Keratinocyte (primary cell): Measurements from ENCODE around the gene TBC1D25. TPM values are rescaled to one million over a fixed set of nuclear protein-coding genes. Genes with fewer than 3 reads are reported as not detected.

Source experiments
- DNase-seq: peaks from one replicate; pipeline ENCODE4 v3.0.0-alpha.2; 2011; ENCODE audit warnings: low read depth, missing footprints, low spot score
- FAIRE-seq: peaks from 2 replicates; lab custom pipeline; 2011; peaks lifted over from hg19 to GRCh38; lab: Jason Lieb, UNC
- H2AFZ ChIP-seq: 2 replicates; pipeline ENCODE4 v1.6.0; 2012; ENCODE audit warnings: low read length, control low read depth, inconsistent platforms; ENCODE audit not compliant: control insufficient read depth
- H3K27ac ChIP-seq: 2 replicates; pipeline ENCODE4 v1.5.1; 2011; ENCODE audit warnings: low read length; ENCODE audit not compliant: control insufficient read depth, insufficient read depth
- H3K27me3 ChIP-seq: 3 replicates; pipeline ENCODE4 v1.6.0; 2011; ENCODE audit warnings: low read length; ENCODE audit not compliant: control insufficient read depth, insufficient read depth; ENCODE audit errors: extremely low read depth
- H3K36me3 ChIP-seq, 2 experiments: 2 replicates in 1 of 2; 3 replicates in 1 of 2; pipeline ENCODE4 v1.5.1; 2011; ENCODE audit warnings: low read length in 2 of 2, mild to moderate bottlenecking in 1 of 2; ENCODE audit not compliant: control insufficient read depth in 2 of 2, insufficient read depth in 2 of 2; ENCODE audit errors: extremely low read depth in 1 of 2
- H3K4me1 ChIP-seq: 3 replicates; pipeline ENCODE4 v1.5.1; 2011; ENCODE audit warnings: low read length; ENCODE audit not compliant: control insufficient read depth, insufficient read depth; ENCODE audit errors: extremely low read depth
- H3K4me2 ChIP-seq: 3 replicates; pipeline ENCODE4 v1.6.0; 2011; ENCODE audit warnings: low read depth, low read length; ENCODE audit not compliant: control insufficient read depth, insufficient read depth; ENCODE audit errors: extremely low read depth
- H3K4me3 ChIP-seq, 3 experiments: fragments of 200-600 bp in 1 of 3; sonication (generic) in 1 of 3; 2 replicates in 2 of 3; 3 replicates in 1 of 3; pipeline ENCODE4 v1.5.1; 2011 to 2016; ENCODE audit warnings: low read length in 3 of 3, mild to moderate bottlenecking in 3 of 3, control low read depth in 2 of 3, inconsistent platforms in 1 of 3, low read depth in 1 of 3, mixed read lengths in 1 of 3, mixed run types in 1 of 3, moderate library complexity in 1 of 3; ENCODE audit not compliant: control insufficient read depth in 2 of 3, insufficient read depth in 2 of 3; ENCODE audit errors: extremely low read depth in 1 of 3
- H3K79me2 ChIP-seq: 2 replicates; pipeline ENCODE4 v1.6.0; 2012; ENCODE audit warnings: low read length; ENCODE audit not compliant: control insufficient read depth, insufficient read depth
- H3K9ac ChIP-seq: 3 replicates; pipeline ENCODE4 v1.6.0; 2011; ENCODE audit warnings: low read length; ENCODE audit not compliant: control insufficient read depth, insufficient read depth; ENCODE audit errors: extremely low read depth
- H3K9me1 ChIP-seq: 3 replicates; pipeline ENCODE4 v1.6.0; 2011; ENCODE audit warnings: low read length; ENCODE audit not compliant: control insufficient read depth, insufficient read depth; ENCODE audit errors: extremely low read depth
- H3K9me3 ChIP-seq: 2 replicates; pipeline ENCODE4 v1.5.1; 2012; ENCODE audit warnings: low read depth, low read length; ENCODE audit not compliant: control insufficient read depth
- H4K20me1 ChIP-seq: 3 replicates; pipeline ENCODE4 v1.6.0; 2011; ENCODE audit warnings: low read length; ENCODE audit not compliant: control insufficient read depth, insufficient read depth; ENCODE audit errors: extremely low read depth
- CTCF ChIP-seq, 3 experiments: IDR thresholded peaks in 1 of 3; conservative IDR thresholded peaks in 1 of 3; optimal IDR thresholded peaks in 1 of 3; 2 replicates in 2 of 3; 3 replicates in 1 of 3; pipeline versions ENCODE3 to v1.5.1; 2011; ENCODE audit warnings: low read length in 3 of 3, mild to moderate bottlenecking in 3 of 3, moderate library complexity in 2 of 3, control low read depth in 1 of 3, inconsistent platforms in 1 of 3; ENCODE audit not compliant: insufficient read depth in 2 of 3; ENCODE audit errors: extremely low read depth in 1 of 3
- EZH2 ChIP-seq: IDR thresholded peaks from one replicate; pipeline ENCODE4 v1.6.1; 2012; ENCODE audit warnings: inconsistent platforms, mild to moderate bottlenecking, low read length, moderate library complexity
- dilution Hi-C: fragments of 300-500 bp; cut with MboI; formaldehyde crosslinking; loops from one replicate; pipeline ENCODE4 v1.7.0; 2020; ENCODE audit warnings: low sequenced_read_pairs; ENCODE audit not compliant: extremely low pct_ligation_motif_present
- polyA plus RNA-seq, 5 experiments: library from polyadenylated mRNA; depleted of rRNA in 3 of 5; stranded (reverse) in 3 of 5; stranded (forward) in 1 of 5; unstranded in 1 of 5; fragments of >200 nt; gene quantifications; 1 replicate in 1 of 5; 2 replicates in 3 of 5; 3 replicates in 1 of 5; pipeline versions ENCODE4 v1.2.1 to v1.2.3, GENCODE V29; 2011 to 2012; ENCODE audit warnings: missing spikeins in 2 of 5, low read depth in 1 of 5, low replicate concordance in 1 of 5

The TBC1D25 gene
- polyA plus RNA-seq, 1 donor (not counting 4 experiments of a cell fraction or from before 2014, with no cell fraction given): 9.2 TPM

- H3K4me2 ChIP-seq: peak overlapping the region; percentile 13
- no peaks in the 10 kb centered on the region for H4K20me1 ChIP-seq
- H2AFZ ChIP-seq: no peak overlapping the region
- no peak overlapping the region for H3K4me3 ChIP-seq
- no peaks in the 10 kb centered on the region for H3K9me3 ChIP-seq
- no peaks in the 10 kb centered on the region for H3K9me1 ChIP-seq
- no peaks in the 10 kb centered on the region for H3K27me3 ChIP-seq
- TF ChIP-seq CTCF (optimal IDR thresholded peaks at IDR 0.05 in 1 of 3, IDR thresholded peaks at IDR 0.05 in 1 of 3, conservative IDR thresholded peaks at IDR 0.05 in 1 of 3; ENCODE audit: extremely low read depth in 1 of 3, insufficient read depth in 2 of 3, low read length in 3 of 3) (no peak), EZH2 (no peak)
- H3K79me2 ChIP-seq: peaks cover 20% of the 10 kb centered on the region
- no peak for DNase-seq
- H3K4me1 ChIP-seq: peaks cover 27% of the 10 kb centered on the region
- peaks cover 6 to 16% of the 10 kb centered on the region in 2 experiments for H3K36me3 ChIP-seq
- H3K9ac ChIP-seq: no peak overlapping the region
- dilution Hi-C loops: no loop called here
- H3K27ac ChIP-seq: no peak overlapping the region
- FAIRE-seq: no peak
Measured at GRCh38 chrX:48578661-48579128, 39.2 kb downstream of the TBC1D25 start.

GRCh38 chrX:48579259-48579658, 39.7 kb downstream of the TBC1D25 start:
- peaks cover 6 to 16% of the 10 kb centered on the region in 2 experiments for H3K36me3 ChIP-seq
- TF ChIP-seq CTCF (optimal IDR thresholded peaks at IDR 0.05 in 1 of 3, IDR thresholded peaks at IDR 0.05 in 1 of 3, conservative IDR thresholded peaks at IDR 0.05 in 1 of 3; ENCODE audit: extremely low read depth in 1 of 3, insufficient read depth in 2 of 3, low read length in 3 of 3) (no peak), EZH2 (no peak)
- no peak overlapping the region for H3K4me3 ChIP-seq
- H3K27me3 ChIP-seq: no peaks in the 10 kb centered on the region
- no peak for FAIRE-seq
- H3K9me1 ChIP-seq: no peaks in the 10 kb centered on the region
- H4K20me1 ChIP-seq: no peaks in the 10 kb centered on the region
- no peak overlapping the region for H3K27ac ChIP-seq
- no peak overlapping the region for H3K4me2 ChIP-seq
- DNase-seq: no peak
- peaks cover 27% of the 10 kb centered on the region for H3K4me1 ChIP-seq
- H3K9me3 ChIP-seq: no peaks in the 10 kb centered on the region
- no peak overlapping the region for H2AFZ ChIP-seq
- dilution Hi-C loops: no loop called here
- no peak overlapping the region for H3K9ac ChIP-seq
- H3K79me2 ChIP-seq: peaks cover 20% of the 10 kb centered on the region
